Left cardiac atrium (tissue), 4 donors: ENCODE results near the gene RASD2. TPM values are rescaled to one million over a fixed set of nuclear protein-coding genes. Genes with fewer than 3 reads are reported as not detected.

ENCODE experiments used
- ATAC-seq, 2 donors: fragments of 200-7000 bp; cut with Tn5 transposase; one replicate each; pipeline ENCODE4 v1.9.1; 2020; ENCODE audit warnings: mild to moderate bottlenecking in 2 of 2, moderate library complexity in 2 of 2
- DNase-seq: peaks from one replicate; pipeline ENCODE4 v3.0.0-alpha.2; 2020
- intact Hi-C, 2 donors: fragments of 100-400 bp; cut with DNase I; formaldehyde crosslinking; loops; one replicate each; pipeline versions ENCODE4 v1.14.1 to v1.15.1; 2022 to 2023
- total RNA-seq, 2 donors: library from RNA; stranded (reverse); fragmentation: NEBNext Ultra II Directional; extraction: Animal tissue kit (Norgen Biotek cat#: 25700); gene quantifications; one replicate each; pipeline ENCODE4 v1.2.1, GENCODE V29; 2021
- donor health status: DM: no; HTN: yes; CAD: no.
- donor health status: DM: no; HTN: yes; CAD: no; lungs with severe emphysema.
- donor health status: DM: yes; HTN: yes; CAD: no.
- donor health status: Dilated cardiomyopathy.

Gene RASD2
- total RNA-seq, 2 donors from 2014 or later: 2.7 to 4.0 TPM

DNA sequence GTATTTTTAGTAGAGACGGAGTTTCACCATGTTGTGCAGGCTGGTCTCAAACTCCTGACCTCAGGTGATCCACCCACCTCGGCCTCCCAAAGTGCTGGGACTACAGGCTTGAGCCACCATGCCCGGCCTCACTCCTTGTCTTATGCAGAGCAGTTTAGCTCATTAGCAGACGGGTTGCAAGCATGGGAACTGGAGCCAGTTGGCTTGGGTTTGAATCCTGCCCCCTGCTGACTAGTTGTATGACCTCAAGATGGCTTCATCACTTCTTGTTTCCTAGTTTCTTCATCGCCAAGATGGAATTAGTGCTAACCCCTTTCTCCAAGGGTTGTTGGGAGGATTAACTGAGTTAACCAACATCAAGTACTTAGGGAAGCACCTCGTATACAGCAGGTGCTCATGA, 23.4 kb upstream of the RASD2 start:
- intact Hi-C loops: no loop called here
- no peak for ATAC-seq

DNA sequence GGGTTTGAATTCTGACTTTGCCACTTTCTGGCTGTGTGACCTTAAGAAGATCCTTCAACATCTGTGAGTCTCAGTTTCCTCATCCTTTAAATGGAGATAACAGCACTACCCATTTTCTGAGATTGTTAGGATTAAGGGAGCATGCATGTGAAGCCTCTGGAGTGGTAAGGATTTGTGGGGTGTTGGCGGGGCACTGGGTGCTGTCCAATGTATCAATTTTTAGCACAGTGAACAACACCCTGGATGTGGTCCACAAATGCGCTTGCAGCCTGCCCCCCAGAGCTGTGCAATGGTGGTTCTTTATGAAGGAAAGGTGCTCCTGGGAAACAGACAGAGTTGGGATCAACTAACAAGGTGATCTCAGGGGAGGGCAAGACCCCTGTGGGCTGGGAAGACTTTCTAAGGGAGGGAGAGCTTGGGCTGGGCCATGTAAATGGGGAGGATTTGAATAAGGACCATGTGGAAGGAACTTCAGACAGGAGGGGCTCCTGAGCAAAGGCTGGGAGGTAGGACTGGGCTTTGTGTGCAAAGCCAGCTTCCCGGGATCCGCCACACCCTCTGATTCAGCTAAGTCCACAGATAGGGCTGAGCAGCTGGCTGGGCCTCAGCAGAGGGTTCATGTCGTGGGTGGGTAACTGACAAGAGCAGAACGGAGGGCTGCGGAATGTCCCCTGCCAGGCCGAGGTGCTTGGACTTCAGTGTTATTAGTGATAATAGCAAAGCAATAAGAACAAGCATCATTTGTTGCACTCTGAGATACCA, 22.7 kb upstream of the RASD2 start:
- no peak for DNase-seq
- intact Hi-C loops: no loop called here

More for the DNA sequence above, 23.4 kb upstream of the RASD2 start:
- DNase-seq: no peak

DNA sequence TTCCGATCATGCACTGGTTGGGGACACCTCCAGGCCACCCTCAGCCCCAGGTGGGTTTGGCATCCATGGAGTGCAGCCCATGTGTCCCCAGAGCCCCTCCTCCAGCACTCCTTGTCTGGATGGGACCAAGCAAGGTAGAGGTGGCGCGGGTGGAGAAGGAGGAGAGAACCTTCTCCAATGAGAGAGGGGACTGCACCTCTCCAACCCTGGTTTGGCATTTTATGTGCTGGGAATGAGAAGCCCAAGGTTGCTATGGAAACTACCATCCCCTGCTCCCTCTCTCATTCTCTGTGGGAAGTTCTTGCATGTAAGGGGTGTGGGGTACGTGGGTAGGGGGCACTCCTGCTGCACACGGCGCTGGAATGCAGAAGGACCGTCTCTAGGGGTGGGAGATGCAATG, 21.8 kb upstream of the RASD2 start:
- no peak for ATAC-seq
- intact Hi-C loops: no loop called here
- no peak for DNase-seq

More for the DNA sequence above, 22.7 kb upstream of the RASD2 start:
- no peak for ATAC-seq

DNA sequence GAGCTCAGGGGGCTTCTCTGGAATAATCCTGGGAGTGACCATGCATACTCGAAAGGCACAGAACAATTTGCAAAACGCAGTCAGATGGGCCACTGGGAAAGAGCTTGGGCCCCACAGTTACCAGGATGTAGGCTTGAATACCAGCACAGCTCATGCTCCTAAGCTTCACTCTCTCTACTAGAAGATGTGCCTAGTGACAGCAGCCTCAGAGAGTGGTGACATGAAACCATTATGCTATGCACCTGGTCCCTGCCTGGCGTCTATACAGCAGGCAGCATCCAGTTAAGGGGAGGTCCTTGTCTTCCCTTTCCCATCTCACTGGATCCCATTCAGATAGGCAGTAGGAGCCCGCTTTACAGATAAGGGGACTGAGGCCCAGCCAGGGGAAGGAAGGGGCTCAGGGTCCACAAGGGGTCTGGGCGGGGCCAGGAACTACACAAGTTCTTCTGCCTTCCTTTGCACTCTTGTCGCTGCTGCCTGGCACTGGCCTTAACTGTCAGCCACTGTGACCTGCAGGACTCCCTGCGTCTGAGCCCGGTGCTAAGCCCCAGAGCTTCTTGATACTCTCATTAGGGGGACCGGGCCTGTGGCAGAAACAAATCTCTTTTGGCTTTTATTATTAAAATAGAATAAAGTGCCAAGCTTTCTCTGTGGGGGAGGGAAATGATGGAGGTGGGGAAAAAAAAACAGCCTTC, 21.2 kb upstream of the RASD2 start:
- intact Hi-C loops: no loop called here
- DNase-seq (no peak), ATAC-seq (no peak)

DNA sequence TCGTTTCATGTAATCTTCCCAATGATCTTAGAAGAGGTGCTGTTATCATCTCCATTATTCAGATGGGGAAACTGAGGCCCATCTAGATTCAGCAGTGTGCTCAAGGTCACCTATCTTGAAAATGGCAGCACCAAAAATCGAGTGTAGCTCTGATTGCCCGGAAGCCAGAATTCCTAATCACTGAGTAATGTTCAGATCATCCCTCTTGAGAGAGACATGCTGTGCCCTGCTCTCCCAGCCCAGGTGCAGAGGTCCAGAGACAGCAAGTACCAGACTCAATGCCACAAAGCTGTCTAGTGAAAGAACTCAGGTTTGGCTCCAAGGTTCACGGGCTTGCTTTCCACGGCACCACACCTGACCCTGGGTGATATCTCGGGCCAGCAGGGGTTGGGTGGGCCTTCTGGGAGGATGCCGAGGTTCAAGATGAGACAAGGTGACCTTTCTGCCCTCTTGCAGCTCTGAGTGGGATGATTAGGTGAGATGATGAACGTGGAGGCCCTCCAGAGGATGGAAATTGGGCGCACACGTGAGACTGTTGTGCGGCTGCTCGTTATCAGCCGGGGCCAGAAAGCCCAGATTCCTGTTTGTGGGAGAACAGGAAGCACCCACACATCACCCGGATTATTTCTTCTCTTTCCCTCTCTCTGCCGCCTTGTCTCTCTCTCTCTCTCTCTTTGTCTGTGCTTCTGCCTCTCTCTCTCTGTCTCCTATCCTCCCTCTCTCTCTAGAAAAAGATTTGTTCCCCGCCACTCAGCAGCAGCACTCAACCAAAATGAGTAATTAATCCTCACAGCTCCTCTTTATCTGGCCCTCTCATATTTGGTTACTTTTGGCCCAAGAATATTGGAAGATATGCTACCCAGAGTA, 19.0 kb upstream of the RASD2 start:
- intact Hi-C loops: no loop called here
- no peak for DNase-seq
- no peak for ATAC-seq

DNA sequence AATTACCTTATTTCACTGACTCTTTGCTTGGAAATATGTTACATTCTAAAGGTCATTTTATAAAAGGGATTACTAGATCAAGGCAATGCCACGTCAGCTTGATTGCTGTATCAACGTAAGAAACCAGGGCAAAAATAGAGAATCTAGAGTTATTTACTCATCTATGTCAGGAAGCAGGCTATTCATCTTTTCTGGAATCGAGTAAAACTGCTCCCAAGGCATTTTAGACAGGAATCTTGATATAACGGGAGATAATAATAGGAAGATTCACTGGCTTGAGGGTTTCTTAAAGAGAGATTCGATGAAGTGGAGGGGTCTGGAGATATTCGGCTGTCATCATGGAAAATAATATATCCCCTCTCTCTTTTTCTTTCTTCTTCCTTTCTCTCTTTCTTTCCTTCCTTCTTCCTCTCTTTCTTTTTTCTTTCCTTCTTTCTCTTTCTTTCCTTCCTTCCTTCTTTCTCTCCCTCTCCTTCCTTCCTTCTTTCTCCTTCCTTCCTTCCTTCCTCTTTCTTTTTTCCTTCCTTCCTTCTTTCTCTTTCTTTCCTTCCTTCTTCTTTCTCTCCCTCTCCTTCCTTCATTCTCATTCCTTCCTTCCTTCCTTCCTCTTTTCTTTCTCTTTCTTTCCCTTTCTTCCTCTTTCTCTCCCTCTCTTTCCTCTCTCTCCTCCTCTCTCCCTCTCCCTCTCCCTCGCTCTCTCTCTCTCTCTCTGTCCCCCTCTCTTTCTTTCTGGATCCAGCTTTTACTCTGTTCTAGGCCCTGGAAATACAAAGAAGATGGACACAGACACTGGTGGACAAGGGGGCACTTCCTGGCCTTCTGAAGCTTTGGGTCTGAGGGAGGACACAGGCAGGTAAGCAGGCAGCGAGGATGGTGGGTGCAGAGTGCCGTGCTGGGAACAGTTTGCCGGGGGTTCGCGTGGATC, 18.1 kb upstream of the RASD2 start:
- intact Hi-C loops: no loop called here
- ATAC-seq (no peak), DNase-seq (no peak)

DNA sequence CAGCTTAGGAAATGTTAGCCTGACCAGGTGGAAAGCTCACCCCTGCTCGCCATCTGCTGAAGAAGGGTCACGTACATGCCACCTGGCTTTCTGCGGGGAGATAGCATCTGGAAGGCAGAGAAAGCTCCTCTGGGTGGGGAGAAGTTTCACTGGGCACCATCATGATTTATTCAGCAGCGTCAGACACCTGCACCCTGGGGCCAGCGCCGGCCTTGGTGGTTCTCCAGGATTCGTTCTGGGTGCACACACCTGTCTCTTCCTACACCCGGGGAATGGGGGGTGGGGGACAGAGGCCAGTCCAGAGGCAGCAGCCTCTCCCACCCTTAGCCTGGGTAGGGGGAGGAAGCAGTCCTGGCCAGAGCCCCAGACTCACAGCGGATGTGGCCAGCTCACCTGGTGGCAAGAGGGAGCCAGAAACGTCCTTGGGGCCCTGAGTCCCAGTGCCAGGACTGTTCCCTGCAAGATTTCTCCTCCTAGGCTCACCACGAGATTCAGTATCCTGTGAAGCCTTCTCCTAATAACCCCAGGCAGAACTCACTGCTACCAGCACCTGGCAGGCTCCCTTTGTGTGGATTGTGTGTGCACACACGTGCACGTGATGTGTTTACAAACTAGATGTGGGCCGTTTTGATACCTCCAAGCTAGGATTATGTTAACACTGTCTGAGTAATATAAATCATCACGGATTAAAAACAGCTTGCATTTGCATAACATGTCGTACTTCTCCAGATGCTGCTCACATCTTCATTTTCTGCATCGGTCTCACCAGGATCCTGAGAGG, 17.3 kb upstream of the RASD2 start:
- no peak for DNase-seq
- intact Hi-C loops: no loop called here
- no peak for ATAC-seq

DNA sequence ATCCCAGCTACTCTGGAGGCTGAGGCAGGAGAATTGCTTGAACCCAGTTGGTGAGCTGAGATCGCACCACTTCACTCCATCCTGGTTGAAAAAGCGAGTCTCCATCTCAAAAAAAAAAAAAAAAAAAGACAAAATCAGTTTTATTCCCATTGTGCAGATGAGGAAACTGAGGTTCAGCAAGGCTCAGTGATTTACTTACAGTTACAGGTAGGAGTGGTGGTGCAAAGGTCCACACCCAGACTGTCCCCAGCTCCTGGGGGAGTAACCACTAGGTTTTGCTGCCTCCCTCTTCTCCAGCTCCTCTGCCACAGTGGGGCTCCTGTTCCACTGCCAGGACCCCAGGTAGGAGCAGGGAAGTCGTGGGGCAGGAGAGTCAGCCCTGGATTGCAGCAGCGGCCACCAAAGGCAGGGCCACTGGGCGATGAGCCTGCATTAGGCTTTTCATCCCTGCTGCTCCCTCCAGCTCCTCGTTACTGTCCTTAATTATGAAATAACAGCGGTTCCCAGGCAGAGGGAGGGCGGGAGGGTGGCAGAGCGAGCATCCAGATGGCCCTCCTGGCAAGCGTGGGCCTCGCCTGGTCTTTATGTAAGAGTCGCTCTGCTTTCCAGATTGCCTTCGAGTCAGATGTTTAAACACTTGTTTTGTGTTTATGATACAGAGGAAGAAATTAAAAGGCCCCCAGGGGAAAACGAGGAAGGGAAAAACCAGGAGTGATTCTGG, 15.5 kb upstream of the RASD2 start:
- ATAC-seq (peak in 1 of 2 donors; percentile 69), DNase-seq (no peak)
- intact Hi-C loops: loop anchor here in 1 of 2 donors (5.0 kb wide), 1 partner anchor 33 kb away; no protein-coding TSS in a partner anchor

DNA sequence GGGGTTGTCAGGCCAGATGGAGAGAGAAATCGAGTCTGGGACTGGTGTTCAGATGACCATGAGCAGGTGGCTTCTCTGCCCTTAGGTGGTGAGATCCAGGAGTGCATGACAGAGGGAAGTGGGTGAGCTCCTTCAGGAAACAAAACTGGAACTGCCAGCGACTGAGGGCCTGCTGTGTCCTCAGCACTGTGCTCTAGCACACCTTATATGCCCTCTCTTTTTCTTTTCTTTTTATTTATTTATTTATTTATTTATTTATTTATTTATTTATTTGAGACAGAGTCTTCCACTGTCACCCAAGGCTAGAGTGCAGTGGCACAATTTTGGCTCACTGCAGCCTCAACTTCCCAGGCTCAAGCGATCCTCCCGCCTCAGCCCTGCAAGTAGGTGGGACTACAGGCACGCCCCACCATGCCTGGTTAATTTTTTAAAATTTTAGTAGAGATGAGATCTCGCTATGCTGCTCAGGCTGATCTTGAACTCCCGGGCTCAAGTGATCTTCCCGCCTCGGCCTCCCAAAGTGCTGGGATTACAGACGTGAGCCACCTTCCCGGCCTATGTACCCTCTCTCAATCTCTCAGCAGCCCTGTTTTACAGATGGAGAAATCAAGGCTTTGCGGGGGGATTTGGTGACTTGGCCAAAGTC, 14.8 kb upstream of the RASD2 start:
- intact Hi-C loops: loop anchor here in 1 of 2 donors (5.0 kb wide), 1 partner anchor 34 kb away; no protein-coding TSS in a partner anchor
- no peak for ATAC-seq
- DNase-seq: no peak

DNA sequence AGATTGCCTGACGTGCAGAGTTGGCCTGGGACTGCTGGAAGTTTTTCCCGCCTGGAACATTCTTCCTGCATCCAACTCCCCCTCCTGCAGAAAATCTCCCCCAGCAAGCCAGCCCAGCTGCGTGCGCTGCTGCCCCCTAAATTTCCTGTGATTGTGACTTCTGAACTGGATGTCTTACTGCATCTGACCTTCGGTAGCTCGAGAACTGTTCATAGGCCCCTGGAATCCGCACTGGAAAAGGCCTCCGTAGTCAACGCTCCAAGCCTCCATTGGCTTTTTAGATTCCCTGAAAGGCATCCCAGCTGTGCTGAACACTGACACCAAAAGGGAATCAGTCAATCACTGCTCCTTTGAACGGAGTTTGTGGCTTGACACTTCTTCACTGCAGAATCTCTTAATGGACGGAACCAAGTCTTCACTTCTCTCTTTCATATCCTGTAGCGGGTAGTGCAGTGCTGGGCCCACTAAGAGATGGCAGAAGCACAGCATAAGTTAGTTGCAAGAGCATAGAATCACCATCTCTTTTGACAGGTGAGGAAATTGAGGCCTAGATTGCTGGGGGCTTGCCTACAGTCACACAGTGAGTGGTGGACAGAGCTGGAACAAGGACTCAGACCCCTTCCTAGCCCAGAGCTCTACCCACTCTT, 14.2 kb upstream of the RASD2 start:
- ATAC-seq (no peak), DNase-seq (no peak)
- intact Hi-C loops: loop anchor here in 1 of 2 donors (5.0 kb wide), 1 partner anchor 34 kb away; no protein-coding TSS in a partner anchor

DNA sequence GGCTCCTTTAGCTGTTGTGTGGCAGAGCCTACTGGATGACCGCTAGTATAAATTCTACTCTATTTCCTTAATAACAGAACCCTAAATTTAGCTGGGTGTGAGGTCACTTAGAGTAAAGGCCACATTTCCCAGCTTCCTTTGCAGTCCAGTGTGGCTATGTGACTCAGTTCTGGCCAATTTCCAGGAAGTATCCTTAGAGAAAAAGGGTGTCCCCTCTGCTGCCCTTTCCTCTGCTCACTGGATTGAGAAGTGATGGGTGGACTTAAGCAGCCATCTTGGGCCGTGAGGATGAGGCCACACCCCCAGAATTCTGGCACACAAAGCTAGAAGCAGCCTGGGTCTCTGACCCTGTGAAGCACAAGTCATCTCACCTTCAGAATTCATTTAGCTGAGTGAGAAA, 11.7 kb upstream of the RASD2 start:
- intact Hi-C loops: loop anchor here in 1 of 2 donors (5.0 kb wide), 1 partner anchor 37 kb away; no protein-coding TSS in a partner anchor
- no peak for ATAC-seq
- DNase-seq: no peak

DNA sequence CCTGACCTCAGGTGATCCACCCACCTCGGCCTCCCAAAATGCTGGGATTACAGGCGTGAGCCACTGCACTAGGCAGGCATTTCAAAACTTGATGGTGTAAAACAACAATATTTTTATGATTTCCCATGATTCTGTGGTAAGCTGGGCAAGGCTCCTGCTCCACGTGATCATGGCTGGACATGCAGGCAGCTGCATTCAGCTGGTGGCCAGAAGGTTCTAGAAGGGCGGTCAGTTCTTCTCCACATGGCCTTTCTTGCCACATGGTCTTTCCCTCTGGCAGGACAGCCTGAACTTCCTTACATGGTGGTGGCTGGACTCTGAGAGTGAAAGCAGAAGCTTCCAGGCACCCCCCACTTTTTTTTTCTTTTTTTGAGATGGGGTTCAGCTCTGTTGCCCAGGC, 9.9 kb upstream of the RASD2 start:
- intact Hi-C loops: no loop called here
- no peak for DNase-seq
- ATAC-seq: no peak

DNA sequence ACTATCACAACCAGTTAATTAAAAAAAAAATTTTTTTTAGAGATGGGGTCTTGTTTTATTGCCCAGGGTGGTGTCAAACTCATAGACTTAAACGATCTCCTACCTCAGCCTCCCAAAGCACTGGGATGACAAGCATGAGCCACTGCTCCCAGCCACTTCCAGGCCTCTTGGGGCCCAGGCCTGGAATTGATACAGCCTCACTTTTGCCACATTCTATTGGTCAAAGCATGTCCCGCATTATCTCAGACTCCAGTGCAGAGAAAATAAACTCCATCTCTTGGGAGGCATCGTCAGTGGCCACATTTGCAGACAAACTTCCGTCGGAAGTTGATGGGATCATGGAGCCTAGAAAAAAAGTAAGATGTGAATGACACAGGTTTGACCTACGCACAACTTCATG, 9.4 kb upstream of the RASD2 start:
- intact Hi-C loops: no loop called here
- peak in 1 of 2 donors; percentile 9 for ATAC-seq

DNA sequence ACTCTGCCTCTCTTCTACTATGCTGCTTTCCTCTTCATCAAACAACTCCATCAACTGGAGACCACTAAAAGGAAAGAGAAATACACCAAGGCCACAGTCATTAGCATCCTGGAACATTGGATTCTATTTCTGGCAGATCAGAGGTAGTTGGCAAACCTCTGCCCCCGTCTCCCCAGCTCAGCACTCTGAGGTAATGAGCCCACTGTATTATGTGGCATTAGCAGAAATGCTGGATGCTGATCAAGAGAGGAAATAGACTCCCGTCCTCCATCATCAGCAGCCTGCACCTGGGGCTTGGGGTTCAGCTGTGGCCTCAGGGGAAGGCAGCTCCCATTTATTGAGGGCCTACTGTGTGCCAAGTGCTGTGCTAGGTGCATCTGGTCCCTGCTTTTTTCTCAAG, 9.0 kb upstream of the RASD2 start:
- intact Hi-C loops: no loop called here
- ATAC-seq (no peak), DNase-seq (no peak)

More for the DNA sequence above, 9.4 kb upstream of the RASD2 start:
- DNase-seq: no peak

DNA sequence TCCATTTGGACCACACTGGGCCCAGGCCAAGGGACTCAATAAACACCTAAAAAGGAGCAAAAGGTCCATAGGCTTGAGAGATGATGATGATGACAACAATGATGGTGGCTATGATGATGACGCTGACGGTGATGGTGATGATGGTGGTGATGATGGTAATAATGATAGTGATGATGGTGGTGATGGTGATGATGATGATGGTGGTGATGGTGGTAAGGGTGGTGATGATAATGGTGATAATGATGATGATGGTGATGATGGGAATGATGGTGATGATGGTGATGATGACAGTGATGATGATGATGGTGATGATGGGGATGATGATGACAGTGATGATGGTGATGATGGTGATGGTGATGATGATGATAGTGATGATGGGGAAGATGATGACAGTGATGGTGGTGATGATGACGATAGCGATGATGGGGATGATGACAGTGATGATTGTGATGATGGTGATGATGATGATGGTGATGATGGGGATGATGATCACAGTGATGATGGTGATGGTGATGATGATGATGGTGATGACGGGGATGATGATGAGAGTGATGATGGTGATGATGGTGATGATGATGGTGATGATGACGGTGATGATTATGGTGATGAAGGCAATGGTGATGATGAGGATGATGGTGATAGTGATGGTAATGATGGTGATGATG, 7.1 kb upstream of the RASD2 start:
- DNase-seq (no peak), ATAC-seq (no peak)
- intact Hi-C loops: no loop called here

DNA sequence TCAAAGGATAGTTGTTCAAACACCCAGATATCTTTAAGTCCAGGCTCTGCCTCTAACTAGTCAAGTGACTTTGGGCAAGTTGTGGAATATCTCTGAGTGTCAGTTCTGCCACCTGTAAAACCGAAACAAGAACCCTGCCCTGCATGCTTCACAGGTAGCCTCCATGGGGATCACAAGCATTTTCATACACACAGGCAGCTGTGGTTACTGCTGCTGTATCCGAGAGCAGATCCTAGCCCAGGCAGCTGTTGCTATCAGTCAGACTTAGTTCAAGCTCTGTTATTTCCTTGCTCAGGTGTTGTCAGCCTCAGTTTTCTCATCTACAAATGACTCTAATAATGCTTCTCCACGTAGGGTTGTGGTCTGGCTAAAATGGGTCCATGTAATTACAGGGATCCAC, 6.5 kb upstream of the RASD2 start:
- intact Hi-C loops: no loop called here
- ATAC-seq: no peak
- DNase-seq: no peak
